ENCODE data around the gene CLVS2.
A peak's percentile ranks its signal among the peaks of the same experiment; 100 is the strongest.

The CLVS2 gene

GRCh38 chr6:123064038-123064437, 68.0 kb downstream of the CLVS2 start:
- TF ChIP-seq, protein P1, sequence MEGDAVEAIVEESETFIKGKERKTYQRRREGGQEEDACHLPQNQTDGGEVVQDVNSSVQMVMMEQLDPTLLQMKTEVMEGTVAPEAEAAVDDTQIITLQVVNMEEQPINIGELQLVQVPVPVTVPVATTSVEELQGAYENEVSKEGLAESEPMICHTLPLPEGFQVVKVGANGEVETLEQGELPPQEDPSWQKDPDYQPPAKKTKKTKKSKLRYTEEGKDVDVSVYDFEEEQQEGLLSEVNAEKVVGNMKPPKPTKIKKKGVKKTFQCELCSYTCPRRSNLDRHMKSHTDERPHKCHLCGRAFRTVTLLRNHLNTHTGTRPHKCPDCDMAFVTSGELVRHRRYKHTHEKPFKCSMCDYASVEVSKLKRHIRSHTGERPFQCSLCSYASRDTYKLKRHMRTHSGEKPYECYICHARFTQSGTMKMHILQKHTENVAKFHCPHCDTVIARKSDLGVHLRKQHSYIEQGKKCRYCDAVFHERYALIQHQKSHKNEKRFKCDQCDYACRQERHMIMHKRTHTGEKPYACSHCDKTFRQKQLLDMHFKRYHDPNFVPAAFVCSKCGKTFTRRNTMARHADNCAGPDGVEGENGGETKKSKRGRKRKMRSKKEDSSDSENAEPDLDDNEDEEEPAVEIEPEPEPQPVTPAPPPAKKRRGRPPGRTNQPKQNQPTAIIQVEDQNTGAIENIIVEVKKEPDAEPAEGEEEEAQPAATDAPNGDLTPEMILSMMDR (conservative IDR thresholded peaks at IDR 0.05; ENCODE audit: control insufficient read depth, insufficient read depth, low read depth, low read length) = no peak
- H3K4me3 ChIP-seq (ENCODE audit: control insufficient read depth, low read depth, low read length) = no peak overlapping the region

DNA sequence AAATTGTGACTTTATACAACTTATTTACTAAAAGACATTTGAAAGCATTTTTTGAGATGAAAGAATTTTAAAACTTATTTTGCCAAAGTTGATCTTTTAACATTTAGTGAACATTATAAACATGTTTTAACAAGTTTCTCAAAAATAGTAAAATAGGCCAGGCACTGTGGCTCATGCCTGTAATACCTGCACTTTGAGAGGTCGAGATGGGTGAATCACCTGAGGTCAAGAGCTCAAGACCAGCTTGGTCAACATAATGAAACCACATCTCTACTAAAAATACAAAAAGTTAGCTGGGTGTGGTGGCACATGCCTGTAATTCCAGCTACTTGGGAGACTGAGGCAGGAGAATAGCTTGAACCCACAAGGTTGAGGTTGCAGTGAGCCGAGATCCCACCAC, 78.6 kb downstream of the CLVS2 start:
- DNase-seq (ENCODE audit: low read depth) = no peak
- TF ChIP-seq, protein P1 (conservative IDR thresholded peaks at IDR 0.05; ENCODE audit: control insufficient read depth, insufficient read depth, low read depth, low read length) = no peak
- no peak overlapping the region for H3K4me3 ChIP-seq (ENCODE audit: control insufficient read depth, low read depth, low read length)

More at GRCh38 chr6:123064038-123064437, 68.0 kb downstream of the CLVS2 start:
- DNase-seq (ENCODE audit: low read depth) = no peak

- TF ChIP-seq, protein P1 (conservative IDR thresholded peaks at IDR 0.05; ENCODE audit: control insufficient read depth, insufficient read depth, low read depth, low read length) = no peak
- no peak for DNase-seq (ENCODE audit: low read depth)
- no peak overlapping the region for H3K4me3 ChIP-seq (ENCODE audit: control insufficient read depth, low read depth, low read length)
Measured at GRCh38 chr6:123085403-123085802, 89.4 kb downstream of the CLVS2 start.

GRCh38 chr6:123089226-123089625, 93.2 kb downstream of the CLVS2 start:
- no peak overlapping the region for H3K4me3 ChIP-seq (ENCODE audit: control insufficient read depth, low read depth, low read length)
- no peak for DNase-seq (ENCODE audit: low read depth)
- TF ChIP-seq, protein P1 (conservative IDR thresholded peaks at IDR 0.05; ENCODE audit: control insufficient read depth, insufficient read depth, low read depth, low read length) = no peak

DNA sequence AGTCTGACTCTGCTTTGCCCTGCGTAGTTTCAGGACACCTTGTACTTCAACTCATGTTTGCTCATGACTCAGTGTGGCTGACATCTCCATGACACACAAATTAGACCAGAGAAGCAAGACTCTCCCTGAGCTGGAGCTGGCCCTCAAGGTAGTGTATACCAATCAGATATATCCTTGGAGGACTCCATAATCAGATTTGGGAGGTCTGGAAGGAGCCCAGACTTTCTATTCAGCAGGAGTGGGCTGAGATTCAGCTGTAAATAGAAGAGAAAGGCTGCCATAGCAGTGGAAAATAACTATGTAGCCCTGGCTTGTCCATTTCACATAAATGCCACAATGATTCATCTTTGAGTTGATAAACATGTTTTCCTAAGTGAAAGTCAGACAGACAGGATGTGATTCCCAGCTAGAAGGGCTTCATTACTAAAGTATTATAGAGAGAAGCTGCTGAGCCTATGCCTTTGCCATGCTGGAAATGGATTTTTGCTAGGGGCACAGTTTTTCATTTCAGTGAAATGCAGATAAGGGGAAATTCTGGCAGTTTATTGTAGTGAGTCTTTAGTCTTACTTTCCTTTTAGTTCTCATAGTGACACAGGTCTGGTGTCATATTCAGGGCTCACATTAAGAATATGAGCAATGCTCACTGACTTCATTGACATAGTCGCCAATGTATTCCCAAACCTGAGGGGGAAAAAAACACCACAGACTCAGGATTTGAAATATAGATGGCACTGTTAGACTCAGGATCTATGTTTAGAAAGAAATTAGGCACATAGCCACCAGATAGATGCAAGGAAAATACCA, 95.3 kb downstream of the CLVS2 start:
- TF ChIP-seq, protein P1 (conservative IDR thresholded peaks at IDR 0.05; ENCODE audit: control insufficient read depth, insufficient read depth, low read depth, low read length) = no peak
- H3K4me3 ChIP-seq (ENCODE audit: control insufficient read depth, low read depth, low read length) = no peak overlapping the region

GRCh38 chr6:123091896-123092271, 95.8 kb downstream of the CLVS2 start:
- TF ChIP-seq, protein P1 (conservative IDR thresholded peaks at IDR 0.05; ENCODE audit: control insufficient read depth, insufficient read depth, low read depth, low read length) = no peak

More for the DNA sequence above, 95.3 kb downstream of the CLVS2 start:
- peak; percentile 97 for DNase-seq (ENCODE audit: low read depth)

More at GRCh38 chr6:123091896-123092271, 95.8 kb downstream of the CLVS2 start:
- DNase-seq (ENCODE audit: low read depth) = no peak
- H3K4me3 ChIP-seq (ENCODE audit: control insufficient read depth, low read depth, low read length) = no peak overlapping the region

All from fibroblast of mammary gland (primary cell).